Islet precursor cell (in vitro differentiated cells): ENCODE measurements around the gene MGMT.
A peak's percentile ranks its signal among the peaks of the same experiment; 100 is the strongest.

ENCODE experiments used
- DNase-seq: peaks from one replicate; pipeline ENCODE4 v3.0.0-alpha.2; 2018

Gene MGMT

DNA sequence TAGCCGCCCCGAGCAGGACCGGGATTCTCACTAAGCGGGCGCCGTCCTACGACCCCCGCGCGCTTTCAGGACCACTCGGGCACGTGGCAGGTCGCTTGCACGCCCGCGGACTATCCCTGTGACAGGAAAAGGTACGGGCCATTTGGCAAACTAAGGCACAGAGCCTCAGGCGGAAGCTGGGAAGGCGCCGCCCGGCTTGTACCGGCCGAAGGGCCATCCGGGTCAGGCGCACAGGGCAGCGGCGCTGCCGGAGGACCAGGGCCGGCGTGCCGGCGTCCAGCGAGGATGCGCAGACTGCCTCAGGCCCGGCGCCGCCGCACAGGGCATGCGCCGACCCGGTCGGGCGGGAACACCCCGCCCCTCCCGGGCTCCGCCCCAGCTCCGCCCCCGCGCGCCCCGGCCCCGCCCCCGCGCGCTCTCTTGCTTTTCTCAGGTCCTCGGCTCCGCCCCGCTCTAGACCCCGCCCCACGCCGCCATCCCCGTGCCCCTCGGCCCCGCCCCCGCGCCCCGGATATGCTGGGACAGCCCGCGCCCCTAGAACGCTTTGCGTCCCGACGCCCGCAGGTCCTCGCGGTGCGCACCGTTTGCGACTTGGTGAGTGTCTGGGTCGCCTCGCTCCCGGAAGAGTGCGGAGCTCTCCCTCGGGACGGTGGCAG, at the start of gene MGMT:
TSS of gene MGMT (plus strand) at position 539 of the 656 bp plus-strand sequence.
- DNase-seq: peak; percentile 94

DNA sequence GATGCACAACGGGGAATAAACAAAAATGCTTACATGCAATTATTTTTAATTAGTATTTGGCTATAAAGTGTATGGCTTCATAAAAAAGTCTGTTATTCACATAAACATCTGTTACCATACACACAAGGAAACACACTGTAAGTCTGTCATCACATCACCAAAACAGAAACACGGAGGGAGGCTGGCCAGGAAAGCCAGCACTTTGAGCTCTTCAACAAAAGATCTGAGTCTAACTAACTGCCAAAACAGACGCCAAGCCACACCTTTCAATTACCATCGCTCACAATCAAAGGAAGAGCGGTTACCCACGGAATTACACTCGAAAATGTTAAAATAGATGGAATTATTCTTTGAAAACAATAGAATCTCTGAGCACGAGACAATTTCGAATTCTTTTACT, 49.2 kb upstream of the MGMT start:
- DNase-seq: no peak

DNA sequence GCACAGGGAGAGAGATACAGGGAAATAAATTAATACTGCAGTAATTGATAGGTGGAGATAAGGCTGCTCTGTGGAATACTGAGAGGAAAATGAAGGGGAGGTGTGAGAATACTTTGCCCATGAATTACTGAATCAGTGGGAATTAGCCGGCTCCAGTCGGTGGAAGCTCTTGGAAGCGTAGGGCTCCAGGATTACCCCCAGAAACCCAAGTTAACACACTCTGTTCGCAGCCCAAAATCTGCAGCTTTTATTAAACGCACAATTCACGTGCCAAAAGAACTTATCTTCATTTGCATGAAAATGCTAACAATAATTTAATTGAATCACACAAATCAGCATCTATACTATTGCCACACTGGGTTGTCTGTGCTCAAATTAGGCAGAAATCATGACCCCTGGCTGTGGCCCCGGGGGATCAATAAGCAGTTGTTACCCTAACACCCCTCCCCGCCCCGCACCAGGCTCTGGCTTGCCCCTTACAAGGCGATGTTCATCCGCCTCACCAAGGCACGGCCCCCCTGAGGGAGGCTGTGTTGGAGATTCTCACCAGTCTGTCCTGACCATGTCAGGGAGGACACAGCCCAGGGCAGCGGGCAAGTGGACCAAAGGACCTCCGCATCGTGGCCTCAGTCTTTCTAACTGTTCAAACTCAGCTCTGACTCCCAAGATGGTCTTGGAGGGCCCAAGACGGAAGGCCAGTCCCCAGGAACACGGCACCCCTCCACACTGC, 48.4 kb upstream of the MGMT start:
- no peak for DNase-seq

DNA sequence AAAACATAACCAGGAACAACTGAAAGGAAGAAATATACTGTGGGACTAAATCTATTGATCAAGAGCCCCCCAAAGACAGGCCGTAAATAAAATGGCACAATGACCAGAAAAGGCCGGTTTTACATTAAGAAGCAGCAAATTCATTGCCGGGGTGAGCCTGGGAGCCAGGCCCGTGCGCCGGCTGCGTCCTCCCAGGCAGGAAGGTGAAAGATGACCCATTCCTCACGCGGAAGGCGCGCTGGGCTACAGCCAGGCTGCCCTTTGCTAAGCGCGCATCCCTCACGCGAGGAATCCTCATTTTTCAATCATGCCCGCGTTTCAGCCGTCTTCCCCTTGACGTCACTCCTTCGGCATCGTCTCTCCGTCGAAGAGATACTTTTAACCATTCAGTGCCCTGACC, 47.6 kb upstream of the MGMT start:
- DNase-seq: no peak

DNA sequence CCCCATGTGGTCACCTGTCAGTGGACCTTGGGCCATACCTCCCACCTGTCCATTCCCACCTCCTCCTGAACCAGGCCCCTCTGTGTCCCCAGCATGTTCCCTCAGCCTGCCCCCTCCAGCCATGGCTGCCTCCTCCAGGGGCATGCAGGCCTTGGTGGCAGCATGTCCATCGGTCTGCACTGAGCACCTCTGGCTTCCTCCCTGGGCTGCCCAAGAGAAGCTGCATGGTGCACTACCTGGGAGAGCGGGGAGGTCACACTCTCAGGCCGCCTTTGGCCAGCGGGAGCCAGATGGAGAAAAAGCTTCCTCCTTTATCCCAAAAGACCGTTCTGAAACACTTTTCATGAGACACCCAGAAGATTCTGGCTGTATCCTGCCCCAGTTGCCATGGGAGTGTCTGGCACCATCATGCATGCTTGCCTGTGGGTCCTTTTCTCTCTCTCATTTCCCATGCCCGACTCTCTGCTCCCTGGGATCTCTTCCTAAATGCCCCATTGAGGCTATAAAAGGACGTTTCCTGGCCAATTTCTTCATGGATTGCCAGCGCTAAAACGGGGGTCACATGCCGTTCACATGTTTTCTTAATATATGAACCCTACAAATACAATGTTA, 45.5 kb upstream of the MGMT start:
- DNase-seq: no peak

DNA sequence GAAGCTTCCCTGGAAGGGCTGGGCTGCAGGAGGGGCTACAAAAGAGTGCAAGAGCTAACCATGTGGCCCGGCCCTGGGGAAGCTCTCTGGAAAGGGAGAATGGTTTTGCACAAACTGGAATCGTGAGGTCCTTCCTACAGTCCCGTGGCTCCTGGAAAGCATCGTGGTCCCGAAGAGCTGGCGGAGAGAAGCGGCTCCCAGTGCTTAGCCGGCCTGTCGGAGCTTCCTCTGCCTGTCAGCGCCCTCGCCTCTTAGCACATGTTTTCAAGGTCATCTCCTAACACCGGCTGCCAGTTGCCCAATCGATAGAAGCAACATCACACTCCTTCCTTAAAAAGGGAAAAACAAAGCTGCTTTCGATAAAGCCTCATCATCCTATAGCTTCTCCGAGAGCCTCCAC, 42.1 kb upstream of the MGMT start:
- DNase-seq: no peak

DNA sequence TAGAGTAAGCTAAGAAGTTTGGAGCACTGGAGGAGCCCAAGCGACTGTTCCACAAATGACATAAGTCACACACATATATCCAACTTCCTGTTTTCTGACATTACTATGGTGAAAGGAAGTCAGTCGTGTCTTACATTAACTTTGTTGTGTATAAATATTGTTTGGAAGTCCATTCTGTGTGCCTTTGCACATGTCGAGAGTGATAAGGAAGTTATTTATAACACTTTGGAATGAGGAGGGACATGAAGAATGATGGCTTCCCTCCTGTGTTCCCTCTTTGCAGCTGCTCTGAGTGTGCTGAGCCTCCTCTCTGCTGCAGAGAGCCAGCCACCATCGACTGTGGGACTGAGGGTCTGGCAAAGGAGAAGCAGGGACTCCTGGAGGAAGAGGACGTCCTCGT, 40.4 kb upstream of the MGMT start:
- DNase-seq: no peak

DNA sequence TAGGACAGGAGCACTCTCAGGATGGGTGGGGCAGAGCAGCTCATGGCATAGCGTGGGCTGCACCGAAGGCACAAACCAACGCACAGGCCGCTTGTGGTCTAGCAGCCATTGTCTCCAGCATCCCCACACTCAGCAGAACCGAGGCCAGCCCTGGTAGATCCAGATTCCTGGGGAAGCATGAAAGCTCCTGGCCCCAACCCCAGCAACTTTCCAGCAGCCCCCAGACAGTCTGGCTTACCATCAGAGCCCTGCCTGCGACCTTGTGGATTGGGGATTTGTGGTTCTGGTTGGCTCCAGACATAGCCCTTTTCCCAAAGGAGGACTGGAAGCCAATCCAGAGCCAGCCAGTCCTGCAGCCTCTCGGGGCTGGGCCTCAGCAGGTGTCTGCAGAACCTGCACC, 33.8 kb upstream of the MGMT start:
- DNase-seq: no peak

DNA sequence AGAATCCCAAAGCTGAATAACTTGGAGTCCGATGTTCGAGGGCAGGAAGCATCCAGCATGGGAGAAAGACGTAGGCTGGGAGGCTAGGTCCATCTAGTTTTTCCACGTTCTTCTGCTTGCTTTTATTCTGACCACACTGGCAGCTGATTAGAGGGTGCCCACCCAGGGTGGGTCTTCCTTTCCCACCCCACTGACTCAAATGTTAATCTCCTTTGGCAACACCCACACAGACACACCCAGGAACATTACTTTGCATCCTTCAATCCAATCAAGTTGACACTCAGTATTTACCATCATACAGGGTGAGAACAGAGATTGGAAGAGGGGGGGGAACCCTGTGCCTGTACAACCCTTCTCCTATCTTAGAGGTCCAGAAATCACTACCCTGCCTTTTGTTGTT, 31.3 kb upstream of the MGMT start:
- peak; percentile 17 for DNase-seq

DNA sequence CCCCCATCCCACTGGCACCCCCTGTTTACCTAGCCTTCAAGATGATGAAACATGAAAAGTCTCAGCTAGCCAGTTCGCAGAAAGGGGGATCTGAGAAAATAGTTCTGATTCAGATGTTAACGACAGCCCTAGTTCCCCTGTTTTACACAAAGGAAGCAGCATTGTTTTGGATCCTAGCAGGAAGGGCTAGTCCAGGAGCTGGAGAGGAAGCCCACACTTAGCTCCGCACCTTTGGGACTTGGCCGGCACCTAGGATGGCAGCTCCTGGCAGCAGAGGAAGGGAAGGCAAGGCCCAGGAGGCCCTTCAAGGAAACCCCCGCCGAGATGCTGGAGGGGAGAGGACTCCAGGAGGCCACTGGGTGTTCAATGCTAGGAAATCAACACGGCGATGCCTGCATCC, 29.0 kb upstream of the MGMT start:
- DNase-seq: peak; percentile 44

DNA sequence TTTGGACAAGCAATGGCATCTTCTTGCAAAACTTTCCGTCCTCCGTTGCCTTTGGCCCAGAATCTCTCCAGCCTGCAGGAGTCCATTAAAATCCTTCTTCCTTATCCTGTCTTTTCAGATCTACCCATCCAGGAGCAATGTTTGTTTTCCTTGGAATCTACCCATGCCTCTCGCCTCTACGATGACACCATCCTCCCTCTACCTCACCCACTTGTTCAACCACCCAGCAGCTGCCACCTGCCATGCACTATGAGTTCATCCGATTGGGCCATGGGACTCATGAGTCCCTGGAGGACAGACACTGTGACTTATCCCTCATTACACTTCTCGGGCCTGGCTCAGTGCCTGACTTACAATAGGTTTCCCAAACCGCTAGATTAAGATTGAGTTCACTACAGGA, 26.8 kb upstream of the MGMT start:
- peak; percentile 41 for DNase-seq

DNA sequence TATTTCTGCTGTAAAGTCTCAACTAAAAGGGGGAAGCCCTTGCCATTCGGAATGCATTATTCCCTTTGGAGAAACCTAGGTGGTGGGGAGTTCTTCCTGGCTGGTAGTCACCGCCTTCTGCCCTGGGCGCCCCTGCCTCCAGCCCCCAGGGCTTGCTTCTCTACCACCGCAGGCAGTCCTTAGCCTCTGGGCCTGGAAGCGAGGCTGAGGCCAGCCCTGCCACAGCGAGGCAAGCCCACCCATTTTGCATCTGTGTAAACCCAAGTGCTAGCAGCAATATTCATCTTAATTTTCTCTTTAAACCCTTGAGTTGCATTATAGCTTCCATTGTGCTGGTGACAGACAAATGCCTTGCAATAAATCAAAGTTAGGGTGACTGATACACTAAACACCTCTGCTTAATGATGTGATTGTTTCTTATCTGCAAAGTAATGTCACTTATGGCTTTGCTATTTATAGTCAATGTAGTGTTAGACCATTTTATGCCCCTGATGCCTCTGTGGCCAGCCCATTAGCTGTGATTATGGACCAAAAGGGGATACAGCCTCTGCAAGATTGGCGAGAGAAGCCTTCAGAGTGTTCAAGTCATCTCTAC, 26.2 kb upstream of the MGMT start:
- DNase-seq: peak; percentile 43

DNA sequence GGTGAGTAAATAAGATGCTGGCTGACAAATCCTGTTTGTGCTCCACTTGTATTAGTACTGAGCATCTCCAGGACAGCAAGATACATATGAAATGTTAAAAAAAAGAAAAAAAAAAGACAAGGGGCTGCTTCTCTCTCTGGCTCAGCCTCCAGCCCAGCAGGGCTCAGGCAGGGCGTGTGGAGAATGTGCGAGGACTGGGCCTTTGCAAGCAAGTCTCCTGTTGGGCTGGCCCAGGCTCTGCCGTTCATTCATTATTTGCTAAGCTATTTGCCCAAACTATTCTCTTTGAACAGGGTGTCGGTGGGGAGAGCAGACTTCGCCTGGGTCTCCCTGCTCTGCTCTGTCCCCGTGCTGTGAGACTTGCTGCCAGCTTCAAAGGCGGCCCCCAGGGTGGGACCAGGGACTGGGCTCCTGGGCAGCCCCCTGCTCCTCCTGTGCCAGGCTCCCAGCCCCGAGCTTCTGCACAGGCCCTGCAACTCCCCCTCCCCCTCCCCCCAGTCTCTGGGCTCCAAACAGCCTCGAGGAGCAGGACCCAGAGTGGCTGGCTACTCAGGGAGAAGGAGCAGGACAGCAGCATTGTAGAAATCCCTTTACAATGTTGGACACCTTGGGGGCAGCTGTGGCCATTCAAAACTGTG, 25.6 kb upstream of the MGMT start:
- peak; percentile 56 for DNase-seq

DNA sequence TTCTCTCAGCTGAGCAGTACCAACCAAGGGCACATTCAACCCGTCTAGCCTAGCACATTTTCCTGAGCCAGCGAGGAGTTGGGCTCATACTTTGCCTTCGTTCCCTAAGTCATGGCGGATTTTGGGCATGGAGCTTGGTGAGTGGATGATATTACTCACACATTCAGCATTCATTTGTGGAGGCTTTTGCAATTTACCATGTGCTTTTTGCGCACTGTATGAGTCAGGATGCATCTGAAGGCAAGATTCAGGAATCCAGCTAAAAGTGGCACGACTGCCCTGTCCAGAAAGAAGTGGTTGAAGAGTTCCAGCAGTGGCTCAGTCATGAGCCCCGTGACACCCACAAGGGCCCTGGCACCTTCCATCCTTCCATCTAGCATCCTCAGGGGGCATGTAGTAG, 24.2 kb upstream of the MGMT start:
- DNase-seq: peak; percentile 30

DNA sequence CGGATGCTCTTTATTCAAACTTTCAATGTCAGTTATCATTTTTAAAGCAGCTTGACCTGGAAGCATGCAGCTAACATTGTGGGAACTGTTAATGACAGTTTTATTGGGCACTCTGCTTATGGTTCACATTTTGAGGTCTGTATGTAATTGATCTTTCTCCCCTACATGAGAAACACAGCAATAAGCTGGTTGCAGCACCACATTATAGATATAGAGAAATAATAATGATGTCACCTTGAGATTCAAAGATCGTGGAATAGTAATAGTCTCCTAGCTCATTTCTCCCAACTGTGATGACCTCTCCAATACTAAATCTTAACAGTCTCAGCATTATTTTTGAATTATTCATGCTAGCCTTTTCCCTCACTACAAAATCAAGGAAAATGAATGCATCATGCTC, 22.7 kb upstream of the MGMT start:
- no peak for DNase-seq

DNA sequence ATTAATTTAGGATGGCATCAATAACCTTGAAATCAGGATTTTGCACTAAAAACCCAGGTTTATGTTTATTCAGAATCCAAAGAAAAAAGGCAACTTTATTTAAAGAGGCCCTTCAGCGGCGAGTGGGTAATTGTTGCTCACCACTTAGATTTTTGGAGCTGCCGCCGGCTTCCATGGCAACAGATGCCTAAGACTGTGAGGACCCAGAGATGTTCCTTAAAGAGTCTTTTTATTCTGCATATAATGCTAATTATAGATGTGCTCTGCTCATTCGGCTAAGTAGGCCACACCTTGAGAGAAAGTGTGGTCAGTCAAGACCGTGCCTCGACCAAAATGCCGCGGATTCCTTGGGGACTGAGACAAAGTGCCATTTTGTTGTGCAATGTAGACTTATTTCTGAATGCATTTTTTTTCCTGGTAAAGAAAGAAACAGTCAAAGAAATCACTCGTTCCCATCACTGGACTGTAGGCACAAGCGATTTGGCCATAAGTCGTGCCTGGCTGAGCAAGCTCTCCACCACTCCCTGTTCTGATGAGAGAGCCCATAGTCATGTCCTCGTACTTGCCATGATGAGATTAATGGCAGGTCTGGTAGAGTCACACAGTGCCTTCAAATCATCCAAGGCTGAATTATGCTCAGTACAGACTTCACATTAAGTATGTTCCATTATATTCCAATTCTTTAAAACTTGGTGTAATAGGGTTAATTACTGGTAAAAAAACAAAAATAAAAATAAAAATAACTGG, 21.4 kb upstream of the MGMT start:
- peak; percentile 25 for DNase-seq

DNA sequence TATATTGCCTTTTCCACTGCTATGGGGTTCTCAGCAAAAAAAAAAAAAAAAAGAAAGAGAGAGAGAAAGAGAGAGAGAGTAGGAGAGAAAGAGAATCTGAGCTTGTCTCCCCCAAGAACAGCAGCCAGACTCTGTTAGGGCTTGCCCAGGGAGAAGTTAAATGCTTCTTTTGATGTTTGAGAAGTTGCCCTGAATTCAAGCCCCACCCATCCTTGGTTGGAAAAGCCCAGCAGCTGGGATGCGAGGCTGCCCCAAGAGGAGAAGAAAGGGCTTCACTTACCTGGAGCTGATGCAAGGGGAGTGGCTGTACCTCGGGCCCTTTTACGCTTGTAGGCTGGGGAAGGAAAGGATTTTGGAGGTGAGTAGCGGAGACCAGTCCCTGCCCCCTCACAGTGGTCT, 20.9 kb upstream of the MGMT start:
- peak; percentile 55 for DNase-seq

DNA sequence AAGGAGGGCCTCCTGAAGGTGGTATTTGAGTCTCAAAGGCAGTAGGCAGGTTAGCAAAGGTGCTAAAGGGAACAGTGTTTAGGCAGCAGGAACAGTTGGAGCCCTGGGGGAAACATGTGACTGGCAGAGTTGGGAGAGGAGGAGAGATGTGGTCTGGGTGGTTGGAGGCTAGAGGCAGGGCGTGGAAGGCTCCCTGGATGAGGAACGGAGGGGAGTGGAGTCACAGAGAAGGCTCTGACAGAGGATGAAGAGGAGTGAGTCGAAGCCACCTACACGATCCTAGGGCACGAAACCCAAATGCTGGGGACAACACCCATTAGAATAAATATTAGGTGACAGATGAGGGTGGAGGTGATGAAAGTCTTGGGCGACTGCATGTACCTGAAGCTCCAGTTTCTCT, 19.6 kb upstream of the MGMT start:
- DNase-seq: no peak

DNA sequence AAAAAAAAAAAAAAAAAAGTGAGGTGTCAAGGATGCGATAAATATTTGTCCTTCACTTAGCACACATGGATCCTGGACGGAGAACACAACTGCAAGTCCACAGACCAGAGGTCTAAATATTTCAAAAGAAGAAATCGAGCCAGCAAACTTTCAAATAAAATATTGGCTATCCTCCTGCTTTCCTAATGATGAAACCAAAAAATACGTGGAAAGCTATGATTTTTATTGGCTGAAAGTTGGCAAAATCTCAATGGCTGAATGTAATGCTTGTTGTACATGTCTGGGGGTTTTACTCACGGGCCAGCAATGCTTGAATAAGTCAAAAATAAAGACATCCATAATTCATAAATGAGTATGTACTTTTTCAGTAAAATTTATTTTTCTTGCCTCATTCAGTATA, 19.0 kb upstream of the MGMT start:
- DNase-seq: no peak

DNA sequence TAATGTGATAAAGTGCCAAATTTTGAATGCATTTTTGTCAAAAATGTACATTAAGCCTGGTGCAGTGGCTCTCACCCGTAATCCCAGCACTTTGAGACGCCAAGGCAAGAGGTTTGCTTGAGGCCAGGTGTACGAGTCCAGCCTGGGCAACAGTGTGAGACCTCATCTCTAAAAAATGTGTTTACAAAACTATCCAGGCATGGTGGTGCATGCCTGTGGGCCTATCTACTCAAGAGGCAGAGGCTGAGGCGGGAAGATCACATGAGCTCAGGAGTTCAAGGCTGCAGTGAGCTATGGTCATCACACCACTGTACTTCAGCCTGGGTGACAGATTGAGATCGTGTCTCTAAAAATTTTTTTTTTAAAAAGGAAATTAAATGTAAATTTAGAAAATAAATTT, 18.5 kb upstream of the MGMT start:
- DNase-seq: no peak

DNA sequence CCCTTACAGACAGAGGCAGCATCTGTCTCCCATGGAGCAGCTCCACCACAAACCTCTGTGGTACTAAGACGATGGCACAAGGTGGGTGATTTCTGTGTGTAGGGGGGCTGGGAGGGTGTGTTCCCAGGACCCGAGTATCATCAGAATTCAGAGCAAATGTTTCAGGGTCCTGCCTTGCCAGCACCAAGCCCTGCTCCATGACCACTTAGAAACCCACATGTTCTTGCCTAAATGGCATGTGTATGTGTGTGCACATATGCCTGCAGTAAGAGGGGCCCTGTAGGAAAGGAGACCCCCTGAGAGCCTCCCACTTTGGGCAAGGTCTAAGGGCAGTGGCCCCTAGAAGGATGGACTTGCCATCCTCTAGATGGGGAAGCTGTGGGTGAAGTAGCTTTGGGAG, 17.1 kb upstream of the MGMT start:
- no peak for DNase-seq

DNA sequence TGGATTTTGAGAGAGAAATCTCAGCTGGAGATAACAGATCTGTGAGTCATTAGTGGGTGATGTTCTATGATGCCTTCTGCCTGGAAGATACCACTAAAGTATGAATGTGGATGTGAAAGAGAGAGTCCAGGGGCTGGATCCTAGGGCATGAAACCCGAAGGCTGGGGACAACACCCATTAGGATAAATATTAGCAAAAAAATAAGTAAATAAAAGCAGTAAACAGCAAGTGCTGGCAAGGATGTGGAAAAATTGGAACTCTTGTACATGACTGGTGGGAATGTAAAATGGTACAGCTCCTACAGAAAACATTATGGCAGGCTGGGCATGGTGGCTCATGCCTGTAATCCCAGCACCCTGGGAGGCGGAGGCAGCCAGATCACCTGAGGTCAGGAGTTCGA, 16.6 kb upstream of the MGMT start:
- no peak for DNase-seq

DNA sequence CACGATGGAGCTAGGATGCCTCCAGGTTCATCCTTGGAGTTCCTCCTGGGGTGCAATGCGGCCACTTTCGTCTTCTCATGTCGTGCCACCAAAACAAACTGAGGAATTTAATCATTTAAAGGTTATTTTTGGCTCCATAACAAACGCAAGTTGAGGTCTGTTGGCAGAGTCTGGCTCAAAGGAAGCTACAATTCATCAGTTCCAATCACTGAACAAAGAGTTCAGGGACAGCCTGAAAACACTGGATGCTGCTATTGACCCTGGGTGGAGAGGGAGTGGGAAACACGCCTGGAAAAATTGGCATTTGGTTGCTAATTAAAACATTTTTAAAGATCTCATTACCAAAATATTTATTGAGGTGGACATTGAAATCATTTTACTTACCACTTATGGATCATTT, 11.4 kb upstream of the MGMT start:
- DNase-seq: no peak
